HG03460 (cell line): ENCODE results near the gene CALML3.

Source experiments
- ATAC-seq: cut with Tn5 transposase; IDR thresholded peaks from one replicate; pipeline ENCODE4 v1.9.1; 2021; ENCODE audit not compliant: unreplicated experiment

Gene CALML3

GRCh38 chr10:5523796-5524574, 776 bp upstream of the CALML3 start:
- no peak for ATAC-seq

GRCh38 chr10:5525561-5526341, 990 bp downstream of the CALML3 start:
- ATAC-seq = no peak

GRCh38 chr10:5526691-5527331, 2.0 kb downstream of the CALML3 start:
- ATAC-seq = no peak

- ATAC-seq = no peak
Measured at GRCh38 chr10:5527332-5528200, 2.8 kb downstream of the CALML3 start.

GRCh38 chr10:5528989-5529701, 4.4 kb downstream of the CALML3 start:
- no peak for ATAC-seq

GRCh38 chr10:5529702-5530411, 5.1 kb downstream of the CALML3 start:
- ATAC-seq = no peak

- ATAC-seq = no peak
Measured at GRCh38 chr10:5530412-5530806, 5.6 kb downstream of the CALML3 start.

GRCh38 chr10:5530846-5531557, 6.2 kb downstream of the CALML3 start:
- ATAC-seq = no peak

- ATAC-seq = no peak
Measured at GRCh38 chr10:5531558-5532306, 7.0 kb downstream of the CALML3 start.

GRCh38 chr10:5532307-5532605, 7.5 kb downstream of the CALML3 start:
- ATAC-seq = no peak

GRCh38 chr10:5532618-5533097, 7.9 kb downstream of the CALML3 start:
- no peak for ATAC-seq

- ATAC-seq = no peak
Measured at GRCh38 chr10:5533098-5533731, 8.5 kb downstream of the CALML3 start.

GRCh38 chr10:5534051-5534821, 9.5 kb downstream of the CALML3 start:
- no peak for ATAC-seq

- ATAC-seq = no peak
Measured at GRCh38 chr10:5534880-5535856, 10.4 kb downstream of the CALML3 start.

- ATAC-seq = no peak
Measured at GRCh38 chr10:5536486-5537081, 11.8 kb downstream of the CALML3 start.

GRCh38 chr10:5537684-5538083, 12.9 kb downstream of the CALML3 start:
- no peak for ATAC-seq
